Measurements from ENCODE around the gene SMARCAL1. TPM values are rescaled to one million over a fixed set of nuclear protein-coding genes. Genes with fewer than 3 reads are reported as not detected.

SMARCAL1 gene
- polyA plus RNA-seq, 1 of the 3 experiments (the other 2 are of a cell fraction): 27.0 TPM

DNA sequence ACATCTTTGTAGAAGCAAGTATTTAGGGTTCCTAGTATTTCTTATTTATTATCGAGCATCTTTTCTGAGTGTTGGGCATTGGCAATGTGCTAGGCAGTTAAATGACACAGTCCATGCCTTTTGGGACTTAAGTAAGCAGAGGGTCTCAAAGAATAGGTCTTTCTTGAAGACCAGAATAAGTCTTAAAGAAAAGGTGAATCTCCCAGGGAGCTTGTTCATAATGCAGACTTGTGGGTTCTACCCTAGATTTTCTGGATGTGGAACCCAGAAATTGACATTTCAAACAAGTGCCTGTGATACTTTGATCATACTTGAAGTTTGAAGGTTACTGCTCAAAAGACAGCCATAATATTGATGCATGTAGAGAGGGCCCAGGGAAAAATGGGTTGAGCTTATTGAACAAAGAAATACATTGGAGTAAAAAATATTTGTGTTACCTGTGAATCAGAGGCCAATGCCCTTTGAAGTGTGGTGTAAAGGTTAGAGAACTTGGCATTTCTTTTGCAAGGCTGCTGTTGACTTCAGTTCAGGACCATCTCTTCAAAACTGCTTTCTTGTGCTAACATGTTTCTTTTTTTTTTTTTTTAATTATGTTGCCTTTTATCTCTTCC lies 110.7 kb downstream of the SMARCAL1 start:
- Histone ChIP-seq H4K20me1 (ENCODE audit: insufficient read depth) (no peaks in the 10 kb centered on the region), H3F3A (replicated peaks; ENCODE audit: insufficient read depth) (no peaks in the 10 kb centered on the region), H3K9me3 (no peaks in the 10 kb centered on the region), H3K79me2 (ENCODE audit: insufficient read depth) (no peaks in the 10 kb centered on the region), H3K27me3 (ENCODE audit: insufficient read depth) (no peaks in the 10 kb centered on the region), H3K4me2 (no peak overlapping the region), H3K36me3 (replicated peaks in 1 of 2; ENCODE audit: control insufficient read depth in 1 of 2, insufficient read depth in 2 of 2, low read length in 1 of 2) (no peaks in the 10 kb centered on the region), H3K27ac (ENCODE audit: low read depth in 2 of 2, low read length in 1 of 2) (no peak overlapping the region), H3K9me2 (no peaks in the 10 kb centered on the region), H3K4me1 (ENCODE audit: control insufficient read depth in 1 of 2, insufficient read depth in 2 of 2, low read depth in 1 of 2, low read length in 1 of 2) (peaks cover 2 to 11% of the 10 kb centered on the region in 2 experiments; a peak in 2 of 4 replicates), H3K9ac (no peak overlapping the region), H3K4me3 (ENCODE audit: low read depth in 2 of 2, low read length in 1 of 2) (no peak overlapping the region), H2AFZ (ENCODE audit: low read depth) (no peak overlapping the region)
- no peak for DNase-seq
- ChIA-PET POLR2A (no interaction called here), CTCF (interaction anchor here (1.1 to 13.9 kb wide), 2 partner anchors 137 to 159 kb away, joined by 4 to 614 read pairs; no protein-coding TSS in a partner anchor)
- TF ChIP-seq SIN3A (IDR thresholded peaks at IDR 0.05; ENCODE audit: borderline replicate concordance, low read depth, low read length) (no peak), RAD21 (IDR thresholded peaks at IDR 0.05; ENCODE audit: low read length) (no peak), FOSL2 (IDR thresholded peaks at IDR 0.05; ENCODE audit: borderline replicate concordance, low read depth) (no peak), USF2 (IDR thresholded peaks at IDR 0.05; ENCODE audit: borderline replicate concordance, low read depth, low read length) (no peak), IRF3 (IDR thresholded peaks at IDR 0.05; ENCODE audit: low read depth, low read length) (no peak)
- 100% methylated on average over 1 of the region's 1 CpG for WGBS (ENCODE audit: low lambda C conversion rate)

DNA sequence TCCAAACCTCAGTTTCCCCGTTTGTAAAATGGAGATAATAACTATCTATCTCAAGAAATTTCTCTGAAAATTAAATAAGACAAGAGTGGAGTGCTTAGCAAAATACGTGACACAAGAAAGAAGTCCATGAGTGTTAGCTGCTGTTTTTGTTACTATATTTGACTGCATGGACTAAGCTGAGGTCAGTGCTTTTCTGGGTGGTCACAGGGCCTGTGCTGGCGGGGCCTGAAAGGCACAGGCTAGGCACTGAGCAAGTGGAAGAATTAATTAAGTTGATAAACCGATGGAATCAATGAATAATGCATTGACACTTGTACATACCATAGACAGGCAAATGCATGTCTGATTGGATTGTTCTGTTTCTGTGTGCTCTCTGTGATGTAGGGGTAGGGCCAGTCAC lies 113.7 kb downstream of the SMARCAL1 start:
- Histone ChIP-seq H3K9ac (no peak overlapping the region), H2AFZ (ENCODE audit: low read depth) (no peak overlapping the region), H3K79me2 (ENCODE audit: insufficient read depth) (no peaks in the 10 kb centered on the region), H3K4me2 (no peak overlapping the region), H3K36me3 (replicated peaks in 1 of 2; ENCODE audit: control insufficient read depth in 1 of 2, insufficient read depth in 2 of 2, low read length in 1 of 2) (no peaks in the 10 kb centered on the region), H3K4me1 (ENCODE audit: control insufficient read depth in 1 of 2, insufficient read depth in 2 of 2, low read depth in 1 of 2, low read length in 1 of 2) (peaks cover 2 to 6% of the 10 kb centered on the region in 2 experiments; a peak in 2 of 4 replicates), H4K20me1 (ENCODE audit: insufficient read depth) (no peaks in the 10 kb centered on the region), H3K9me2 (no peaks in the 10 kb centered on the region), H3F3A (replicated peaks; ENCODE audit: insufficient read depth) (no peaks in the 10 kb centered on the region), H3K27me3 (ENCODE audit: insufficient read depth) (no peaks in the 10 kb centered on the region), H3K27ac (ENCODE audit: low read depth in 2 of 2, low read length in 1 of 2) (no peak overlapping the region), H3K4me3 (ENCODE audit: low read depth in 2 of 2, low read length in 1 of 2) (no peak overlapping the region), H3K9me3 (no peaks in the 10 kb centered on the region)
- ChIA-PET POLR2A (no interaction called here), CTCF (interaction anchor here (1.0 to 13.9 kb wide), 4 partner anchors 8 to 1187 kb away, joined by 4 to 614 read pairs (median 8); no protein-coding TSS in a partner anchor)
- DNase-seq: no peak
- TF ChIP-seq FOXJ3 (CRISPR knock-in tag; IDR thresholded peaks at IDR 0.05): no peak
- TF ChIP-seq EP300 (IDR thresholded peaks at IDR 0.05; ENCODE audit: borderline replicate concordance in 1 of 2, low read depth in 1 of 2, low read length in 1 of 2): no peak
- no peak for TF ChIP-seq JUND (IDR thresholded peaks at IDR 0.05)
- TF ChIP-seq, protein P1, sequence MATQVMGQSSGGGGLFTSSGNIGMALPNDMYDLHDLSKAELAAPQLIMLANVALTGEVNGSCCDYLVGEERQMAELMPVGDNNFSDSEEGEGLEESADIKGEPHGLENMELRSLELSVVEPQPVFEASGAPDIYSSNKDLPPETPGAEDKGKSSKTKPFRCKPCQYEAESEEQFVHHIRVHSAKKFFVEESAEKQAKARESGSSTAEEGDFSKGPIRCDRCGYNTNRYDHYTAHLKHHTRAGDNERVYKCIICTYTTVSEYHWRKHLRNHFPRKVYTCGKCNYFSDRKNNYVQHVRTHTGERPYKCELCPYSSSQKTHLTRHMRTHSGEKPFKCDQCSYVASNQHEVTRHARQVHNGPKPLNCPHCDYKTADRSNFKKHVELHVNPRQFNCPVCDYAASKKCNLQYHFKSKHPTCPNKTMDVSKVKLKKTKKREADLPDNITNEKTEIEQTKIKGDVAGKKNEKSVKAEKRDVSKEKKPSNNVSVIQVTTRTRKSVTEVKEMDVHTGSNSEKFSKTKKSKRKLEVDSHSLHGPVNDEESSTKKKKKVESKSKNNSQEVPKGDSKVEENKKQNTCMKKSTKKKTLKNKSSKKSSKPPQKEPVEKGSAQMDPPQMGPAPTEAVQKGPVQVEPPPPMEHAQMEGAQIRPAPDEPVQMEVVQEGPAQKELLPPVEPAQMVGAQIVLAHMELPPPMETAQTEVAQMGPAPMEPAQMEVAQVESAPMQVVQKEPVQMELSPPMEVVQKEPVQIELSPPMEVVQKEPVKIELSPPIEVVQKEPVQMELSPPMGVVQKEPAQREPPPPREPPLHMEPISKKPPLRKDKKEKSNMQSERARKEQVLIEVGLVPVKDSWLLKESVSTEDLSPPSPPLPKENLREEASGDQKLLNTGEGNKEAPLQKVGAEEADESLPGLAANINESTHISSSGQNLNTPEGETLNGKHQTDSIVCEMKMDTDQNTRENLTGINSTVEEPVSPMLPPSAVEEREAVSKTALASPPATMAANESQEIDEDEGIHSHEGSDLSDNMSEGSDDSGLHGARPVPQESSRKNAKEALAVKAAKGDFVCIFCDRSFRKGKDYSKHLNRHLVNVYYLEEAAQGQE (IDR thresholded peaks at IDR 0.05; ENCODE audit: low read depth, low read length): no peak
- no peak for TF ChIP-seq TCF12 (IDR thresholded peaks at IDR 0.05)
- TF ChIP-seq SIN3A (IDR thresholded peaks at IDR 0.05; ENCODE audit: borderline replicate concordance, low read depth, low read length): no peak
- TF ChIP-seq, protein P2, sequence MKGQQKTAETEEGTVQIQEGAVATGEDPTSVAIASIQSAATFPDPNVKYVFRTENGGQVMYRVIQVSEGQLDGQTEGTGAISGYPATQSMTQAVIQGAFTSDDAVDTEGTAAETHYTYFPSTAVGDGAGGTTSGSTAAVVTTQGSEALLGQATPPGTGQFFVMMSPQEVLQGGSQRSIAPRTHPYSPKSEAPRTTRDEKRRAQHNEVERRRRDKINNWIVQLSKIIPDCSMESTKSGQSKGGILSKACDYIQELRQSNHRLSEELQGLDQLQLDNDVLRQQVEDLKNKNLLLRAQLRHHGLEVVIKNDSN (IDR thresholded peaks at IDR 0.05; ENCODE audit: borderline replicate concordance, low read depth): no peak
- no peak for TF ChIP-seq MXI1 (IDR thresholded peaks at IDR 0.05; ENCODE audit: low read depth, low read length)
- no peak for TF ChIP-seq ELF1 (IDR thresholded peaks at IDR 0.05)
- no peak for TF ChIP-seq GATA2 (CRISPR knock-in tag; IDR thresholded peaks at IDR 0.05)
- no peak for TF ChIP-seq RAD21 (IDR thresholded peaks at IDR 0.05; ENCODE audit: low read length)
- no peak for TF ChIP-seq MEF2A (IDR thresholded peaks at IDR 0.05; ENCODE audit: borderline replicate concordance, low read depth)
- no peak for TF ChIP-seq FOSL2 (IDR thresholded peaks at IDR 0.05; ENCODE audit: borderline replicate concordance, low read depth)
- TF ChIP-seq CTCF (IDR thresholded peaks at IDR 0.05): no peak
- TF ChIP-seq, protein P3, sequence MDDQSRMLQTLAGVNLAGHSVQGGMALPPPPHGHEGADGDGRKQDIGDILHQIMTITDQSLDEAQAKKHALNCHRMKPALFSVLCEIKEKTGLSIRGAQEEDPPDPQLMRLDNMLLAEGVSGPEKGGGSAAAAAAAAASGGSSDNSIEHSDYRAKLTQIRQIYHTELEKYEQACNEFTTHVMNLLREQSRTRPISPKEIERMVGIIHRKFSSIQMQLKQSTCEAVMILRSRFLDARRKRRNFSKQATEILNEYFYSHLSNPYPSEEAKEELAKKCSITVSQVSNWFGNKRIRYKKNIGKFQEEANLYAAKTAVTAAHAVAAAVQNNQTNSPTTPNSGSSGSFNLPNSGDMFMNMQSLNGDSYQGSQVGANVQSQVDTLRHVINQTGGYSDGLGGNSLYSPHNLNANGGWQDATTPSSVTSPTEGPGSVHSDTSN (IDR thresholded peaks at IDR 0.05): no peak
- WGBS (ENCODE audit: low lambda C conversion rate): 68% methylated on average over 4 of the region's 4 CpGs

Data from SK-N-SH (cell line).